Transverse colon (tissue), 4 donors: ENCODE data around the gene AGMO. TPM values are rescaled to one million over a fixed set of nuclear protein-coding genes. Genes with fewer than 3 reads are reported as not detected.

Source experiments
- DNase-seq: peaks from one replicate; pipeline ENCODE4 v3.0.0-alpha.2; 2019
- H3K27ac ChIP-seq, 4 donors: fragments of 200-600 bp; sonication (generic); 2 replicates each; pipeline ENCODE4 v1.5.1; 2016 to 2018; ENCODE audit warnings: inconsistent platforms in 4 of 4
- H3K27me3 ChIP-seq: fragments of 200-600 bp; sonication (generic); 2 replicates; pipeline ENCODE4 v1.5.1; 2017; ENCODE audit warnings: inconsistent platforms
- H3K36me3 ChIP-seq, 4 donors: fragments of 200-600 bp; sonication (generic); 2 replicates each; pipeline ENCODE4 v1.5.1; 2017 to 2019; ENCODE audit warnings: inconsistent platforms in 4 of 4
- H3K4me1 ChIP-seq, 4 donors: fragments of 200-600 bp; sonication (generic); 2 replicates each; pipeline ENCODE4 v1.5.1; 2017 to 2020; ENCODE audit warnings: inconsistent platforms in 4 of 4
- H3K4me3 ChIP-seq, 4 donors: fragments of 200-600 bp; sonication (generic); 1 replicate in 1 of 4; 2 replicates in 3 of 4; pipeline versions ENCODE4 v1.5.1 to v1.6.1; 2017 to 2019; ENCODE audit warnings: inconsistent platforms in 4 of 4
- H3K9me3 ChIP-seq, 2 donors: fragments of 200-600 bp; sonication (generic); 2 replicates each; pipeline ENCODE4 v1.5.1; 2017 to 2019; ENCODE audit warnings: inconsistent platforms in 2 of 2
- CTCF ChIP-seq, 5 experiments: fragments of 200-600 bp in 3 of 5; fragments of 450-650 bp in 2 of 5; sonication (generic) in 3 of 5; IDR thresholded peaks; 1 replicate in 2 of 5; 2 replicates in 3 of 5; pipeline ENCODE4 v1.5.1; 2016 to 2017; ENCODE audit warnings: antibody characterized with exemption in 5 of 5, inconsistent platforms in 3 of 5, mild to moderate bottlenecking in 2 of 5, moderate library complexity in 1 of 5
- EP300 ChIP-seq: sonication (generic); formaldehyde crosslinking; IDR thresholded peaks from one replicate; pipeline ENCODE4 v1.6.1; 2017; ENCODE audit warnings: antibody characterized with exemption, low read depth
- POLR2A ChIP-seq: fragments of 450-650 bp; IDR thresholded peaks from one replicate; pipeline ENCODE4 v1.6.1; 2016; ENCODE audit warnings: antibody characterized with exemption, mild to moderate bottlenecking, moderate library complexity
- POLR2AphosphoS5 ChIP-seq, 3 donors: sonication (generic); formaldehyde crosslinking; IDR thresholded peaks; one replicate each; pipeline ENCODE4 v1.6.1; 2016; ENCODE audit warnings: antibody characterized with exemption in 3 of 3
- WGBS, 2 donors: methylation state at CpG; one replicate each; pipeline ENCODE4 v1.1.5; 2018; ENCODE audit warnings: low coverage in 1 of 2; 5-methylcytosine and 5-hydroxymethylcytosine counted together
- in situ Hi-C, 4 donors: fragments of 200-750 bp; cut with MboI; loops; one replicate each; pipeline versions ENCODE4 v1.15.0 to v1.15.1; 2017; ENCODE audit warnings: low sequenced_read_pairs in 3 of 4, low pct_ligation_motif_present in 1 of 4, low pct_unique_long_range_greater_than_20kb in 1 of 4
- intact Hi-C: fragments of 100-400 bp; cut with DNase I; formaldehyde crosslinking; loops from one replicate; pipeline ENCODE4 v1.15.1; 2023; ENCODE audit warnings: low total_unique reads
- total RNA-seq, 4 donors: library from RNA; depleted of rRNA; stranded (reverse); fragments of >200 nt; gene quantifications; one replicate each; pipeline ENCODE4 v1.1.0, GENCODE V29; 2016

The AGMO gene
- total RNA-seq, 4 donors from 2014 or later = 1.5 to 5.7 (median 2.7) TPM; not detected in 1

DNA sequence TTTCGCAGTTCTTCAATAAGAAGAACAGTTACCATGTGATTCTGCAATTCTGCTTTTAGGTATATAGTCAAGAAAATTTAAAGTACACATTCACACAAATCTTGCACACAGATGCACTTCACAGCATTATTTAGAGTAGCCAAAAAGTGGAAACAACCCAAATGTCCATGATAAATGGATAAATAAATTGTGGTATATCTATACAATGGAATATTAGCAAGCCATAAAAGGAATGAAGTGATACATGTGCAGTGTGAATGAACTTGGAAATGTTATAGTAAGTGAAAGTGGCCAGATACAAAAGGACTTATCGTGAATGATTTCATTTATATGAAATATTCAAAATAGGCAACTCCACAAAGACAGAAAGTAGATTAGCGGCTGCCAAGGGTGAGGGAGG is 109.1 kb downstream of the AGMO start:
- Histone ChIP-seq H3K36me3 (no peaks in the 10 kb centered on the region), H3K27me3 (no peaks in the 10 kb centered on the region), H3K27ac (no peak overlapping the region), H3K4me3 (no peak overlapping the region), H3K4me1 (no peaks in the 10 kb centered on the region), H3K9me3 (no peaks in the 10 kb centered on the region)
- TF ChIP-seq POLR2A (no peak), POLR2AphosphoS5 (IDR thresholded peaks at IDR 0.05) (no peak), EP300 (no peak), CTCF (IDR thresholded peaks at IDR 0.05) (no peak)
- intact Hi-C loops (no loop called here), in situ Hi-C loops (no loop called here)
- no peak for DNase-seq
- WGBS, 2 donors = 83 to 89% methylated on average over 3 of the region's 3 CpGs

DNA sequence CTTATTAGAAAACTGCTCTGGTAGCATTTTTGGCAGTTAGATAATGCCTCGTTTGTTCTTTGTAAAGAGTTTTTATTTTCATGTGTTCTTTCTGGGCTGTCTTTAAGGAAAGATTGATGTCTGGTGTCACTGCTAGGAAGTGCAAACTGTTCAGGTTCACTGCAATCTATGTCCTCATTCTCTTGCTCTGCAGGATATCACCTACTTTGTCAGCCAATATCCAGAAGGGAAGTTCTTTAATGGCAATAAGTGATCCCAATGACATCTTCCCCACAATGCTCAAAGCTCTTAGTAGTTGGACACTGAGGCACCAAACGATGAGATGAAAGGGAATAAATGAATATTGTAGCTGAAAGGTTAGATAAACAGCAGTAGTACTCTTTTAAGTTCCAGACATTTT is 115.1 kb downstream of the AGMO start:
- no peaks in the 10 kb centered on the region for H3K27me3 ChIP-seq
- no peaks in the 10 kb centered on the region for H3K9me3 ChIP-seq
- no peak overlapping the region for H3K4me3 ChIP-seq
- 28 to 59% methylated on average over 2 of the region's 2 CpGs for WGBS, 2 donors
- no peak overlapping the region for H3K27ac ChIP-seq
- DNase-seq = no peak
- H3K4me1 ChIP-seq = no peaks in the 10 kb centered on the region
- TF ChIP-seq EP300 (no peak), POLR2A (no peak), POLR2AphosphoS5 (IDR thresholded peaks at IDR 0.05) (no peak), CTCF (IDR thresholded peaks at IDR 0.05) (no peak)
- intact Hi-C loops = no loop called here
- H3K36me3 ChIP-seq = no peaks in the 10 kb centered on the region
- in situ Hi-C loops = no loop called here

DNA sequence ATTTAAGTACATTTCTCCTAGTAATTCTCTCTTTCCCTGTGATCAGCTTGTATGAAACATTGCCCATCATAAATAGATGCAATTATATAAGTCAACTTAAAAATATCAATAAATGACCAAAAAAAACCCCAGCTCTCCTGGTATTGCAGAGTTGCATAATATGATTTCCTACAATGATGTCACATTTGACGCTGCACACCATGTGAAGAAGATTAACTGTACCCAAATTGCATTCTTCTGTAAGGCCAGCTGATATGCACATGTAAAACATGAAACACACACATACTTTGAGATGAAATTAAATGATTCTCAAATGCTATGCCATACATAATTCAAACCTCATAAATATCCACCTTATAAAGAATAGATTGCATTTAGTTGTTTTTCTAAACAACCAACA is 115.5 kb downstream of the AGMO start:
- in situ Hi-C loops (no loop called here), intact Hi-C loops (no loop called here)
- DNase-seq = no peak
- Histone ChIP-seq H3K27me3 (no peaks in the 10 kb centered on the region), H3K4me3 (no peak overlapping the region), H3K9me3 (no peaks in the 10 kb centered on the region), H3K4me1 (no peaks in the 10 kb centered on the region), H3K36me3 (no peaks in the 10 kb centered on the region), H3K27ac (no peak overlapping the region)
- TF ChIP-seq POLR2AphosphoS5 (IDR thresholded peaks at IDR 0.05) = no peak
- no peak for TF ChIP-seq CTCF (IDR thresholded peaks at IDR 0.05)
- TF ChIP-seq EP300 = no peak
- TF ChIP-seq POLR2A = no peak
- WGBS, 2 donors = 0% methylated on average over 1 of the region's 1 CpG

- no peak overlapping the region for H3K27ac ChIP-seq
- H3K27me3 ChIP-seq = no peaks in the 10 kb centered on the region
- WGBS, 2 donors = 40 to 79% methylated on average over 1 of the region's 1 CpG
- in situ Hi-C loops = no loop called here
- no peaks in the 10 kb centered on the region for H3K4me1 ChIP-seq
- no peaks in the 10 kb centered on the region for H3K9me3 ChIP-seq
- TF ChIP-seq CTCF (IDR thresholded peaks at IDR 0.05) (no peak), POLR2AphosphoS5 (IDR thresholded peaks at IDR 0.05) (no peak), EP300 (no peak), POLR2A (no peak)
- H3K4me3 ChIP-seq = no peak overlapping the region
- intact Hi-C loops = no loop called here
- H3K36me3 ChIP-seq = no peaks in the 10 kb centered on the region
- DNase-seq = no peak
These were observed 119.9 kb downstream of the AGMO start for GRCh38 chr7:15441915-15442314.
